Nephron (organoid): ENCODE results near the gene REM2.
"Not testable (repeated sequence)": the region's sequence is repeated elsewhere in the genome, so short reads cannot be mapped to it uniquely, and the experiment has no call there.

Source experiments
- H3K27ac Mint-ChIP-seq, 3 experiments: 2 replicates each; pipeline ENCODE4 v1.8.0; 2020; ENCODE audit warnings: mixed read lengths in 3 of 3, mild to moderate bottlenecking in 2 of 3, moderate library complexity in 1 of 3
- H3K27me3 Mint-ChIP-seq: 2 replicates; pipeline ENCODE4 v1.8.0; 2021; ENCODE audit warnings: low read depth, mild to moderate bottlenecking, moderate library complexity, mixed read lengths
- H3K36me3 Mint-ChIP-seq: 2 replicates; pipeline ENCODE4 v1.8.0; 2020; ENCODE audit warnings: low read depth, mixed read lengths
- H3K4me1 Mint-ChIP-seq: 2 replicates; pipeline ENCODE4 v1.8.0; 2020; ENCODE audit warnings: mixed read lengths
- H3K4me3 Mint-ChIP-seq, 3 experiments: 2 replicates each; pipeline ENCODE4 v1.8.0; 2020; ENCODE audit warnings: mild to moderate bottlenecking in 3 of 3, mixed read lengths in 3 of 3, moderate library complexity in 2 of 3
- H3K9me3 Mint-ChIP-seq: 2 replicates; pipeline ENCODE4 v1.8.0; 2020; ENCODE audit warnings: mixed read lengths
- TF ChIP-seq, protein P1 (sequence below), 3 experiments: fragments of 200-600 bp; sonication (generic); IDR thresholded peaks; one replicate each; pipeline ENCODE4 v1.5.0; 2021; ENCODE audit warnings: antibody characterized with exemption in 3 of 3; ENCODE audit not compliant: unreplicated experiment in 3 of 3

Gene REM2

GRCh38 chr14:22847661-22848341, 35.2 kb upstream of the REM2 start:
- Mint-ChIP-seq H3K4me3 (peak overlapping the region; percentile 36 to 63 (median 53)), H3K27me3 (no peaks in the 10 kb centered on the region), H3K36me3 (peaks cover 40% of the 10 kb centered on the region), H3K4me1 (peaks cover 57% of the 10 kb centered on the region), H3K27ac (peak overlapping the region; percentile 92 to 99 (median 96)), H3K9me3 (no peaks in the 10 kb centered on the region)
- TF ChIP-seq, protein P1, sequence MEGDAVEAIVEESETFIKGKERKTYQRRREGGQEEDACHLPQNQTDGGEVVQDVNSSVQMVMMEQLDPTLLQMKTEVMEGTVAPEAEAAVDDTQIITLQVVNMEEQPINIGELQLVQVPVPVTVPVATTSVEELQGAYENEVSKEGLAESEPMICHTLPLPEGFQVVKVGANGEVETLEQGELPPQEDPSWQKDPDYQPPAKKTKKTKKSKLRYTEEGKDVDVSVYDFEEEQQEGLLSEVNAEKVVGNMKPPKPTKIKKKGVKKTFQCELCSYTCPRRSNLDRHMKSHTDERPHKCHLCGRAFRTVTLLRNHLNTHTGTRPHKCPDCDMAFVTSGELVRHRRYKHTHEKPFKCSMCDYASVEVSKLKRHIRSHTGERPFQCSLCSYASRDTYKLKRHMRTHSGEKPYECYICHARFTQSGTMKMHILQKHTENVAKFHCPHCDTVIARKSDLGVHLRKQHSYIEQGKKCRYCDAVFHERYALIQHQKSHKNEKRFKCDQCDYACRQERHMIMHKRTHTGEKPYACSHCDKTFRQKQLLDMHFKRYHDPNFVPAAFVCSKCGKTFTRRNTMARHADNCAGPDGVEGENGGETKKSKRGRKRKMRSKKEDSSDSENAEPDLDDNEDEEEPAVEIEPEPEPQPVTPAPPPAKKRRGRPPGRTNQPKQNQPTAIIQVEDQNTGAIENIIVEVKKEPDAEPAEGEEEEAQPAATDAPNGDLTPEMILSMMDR (IDR thresholded peaks at IDR 0.05; ENCODE audit: unreplicated experiment in 3 of 3): no peak

- Mint-ChIP-seq H3K27ac (peak overlapping the region; percentile 92 to 99 (median 96)), H3K27me3 (no peaks in the 10 kb centered on the region), H3K9me3 (no peaks in the 10 kb centered on the region), H3K4me1 (peaks cover 62% of the 10 kb centered on the region), H3K36me3 (peaks cover 34% of the 10 kb centered on the region), H3K4me3 (peak overlapping the region; percentile 36 to 63 (median 53))
- TF ChIP-seq, protein P1 (IDR thresholded peaks at IDR 0.05; ENCODE audit: unreplicated experiment in 3 of 3): no peak
Observed at GRCh38 chr14:22848351-22849164, 34.5 kb upstream of the REM2 start.

DNA sequence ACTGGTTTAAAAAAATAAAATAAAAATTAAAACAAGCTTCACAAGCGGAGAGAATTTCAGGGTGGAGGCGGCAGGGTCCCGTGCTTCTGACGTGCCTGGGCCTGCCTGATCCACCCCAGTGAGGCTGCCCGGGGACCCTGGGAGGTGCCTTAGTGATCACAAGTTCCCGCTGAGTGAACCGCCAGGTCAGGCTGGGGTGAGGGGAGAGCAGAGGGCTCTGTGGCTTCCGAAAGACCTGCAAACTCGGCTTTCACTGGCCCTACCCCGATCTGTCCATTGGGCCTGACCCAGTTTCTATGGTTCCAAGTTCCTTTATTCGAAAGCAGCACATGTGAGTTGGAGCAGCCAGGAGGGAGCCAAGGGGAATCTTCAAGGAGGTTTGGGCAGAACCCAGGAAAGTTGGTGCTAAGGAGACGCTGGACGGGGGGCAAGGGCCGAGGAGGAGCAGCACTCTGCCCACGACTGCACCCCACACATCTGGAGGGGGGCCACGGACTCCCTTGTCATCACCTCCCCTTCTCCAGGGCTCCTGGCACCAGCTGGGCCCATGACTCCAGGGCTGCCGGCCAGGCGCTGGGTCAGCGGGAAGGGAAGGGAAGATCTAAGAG, 33.7 kb upstream of the REM2 start:
- Mint-ChIP-seq H3K9me3 (no peaks in the 10 kb centered on the region), H3K4me1 (peaks cover 62% of the 10 kb centered on the region), H3K27me3 (no peaks in the 10 kb centered on the region), H3K27ac (peak overlapping the region; percentile 92 to 99 (median 96)), H3K4me3 (peak overlapping the region in 1 of 3 experiments; percentile 63), H3K36me3 (peaks cover 26% of the 10 kb centered on the region)
- TF ChIP-seq, protein P1 (IDR thresholded peaks at IDR 0.05; ENCODE audit: unreplicated experiment in 3 of 3): no peak

- peaks cover 8% of the 10 kb centered on the region for H3K36me3 Mint-ChIP-seq
- H3K9me3 Mint-ChIP-seq: peaks cover under 1% of the 10 kb centered on the region
- no peaks in the 10 kb centered on the region for H3K27me3 Mint-ChIP-seq
- TF ChIP-seq, protein P1 (IDR thresholded peaks at IDR 0.05; ENCODE audit: unreplicated experiment in 3 of 3): no peak
- peaks cover 51% of the 10 kb centered on the region for H3K4me1 Mint-ChIP-seq
- H3K27ac Mint-ChIP-seq: peak overlapping the region; percentile 41 to 99 (median 96)
- peak overlapping the region in 2 of 3 experiments; percentile 59 to 65 for H3K4me3 Mint-ChIP-seq
Observed at GRCh38 chr14:22850944-22851764, 31.9 kb upstream of the REM2 start.

DNA sequence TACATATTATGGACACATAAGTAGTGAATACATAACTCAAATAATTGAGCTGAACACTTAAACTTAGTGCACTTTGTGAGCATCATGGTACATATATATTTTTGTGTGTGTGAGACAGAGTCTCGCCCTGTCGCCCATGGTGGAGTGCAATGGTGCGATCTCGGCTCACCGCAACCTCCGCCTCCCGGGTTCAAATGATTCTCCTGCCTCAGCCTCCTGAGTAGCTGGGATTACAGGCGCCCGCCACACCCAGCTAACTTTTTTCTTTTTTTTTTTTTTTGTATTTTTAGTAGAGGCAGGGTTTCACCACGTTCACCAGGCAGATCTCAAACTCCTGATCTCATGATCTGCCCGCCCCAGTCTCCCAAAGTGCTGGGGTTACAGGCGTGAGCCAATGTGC, 30.8 kb upstream of the REM2 start:
- H3K4me1 Mint-ChIP-seq: peaks cover 45% of the 10 kb centered on the region
- H3K36me3 Mint-ChIP-seq, H3K27ac Mint-ChIP-seq, H3K4me3 Mint-ChIP-seq, H3K27me3 Mint-ChIP-seq, H3K9me3 Mint-ChIP-seq: not testable (repeated sequence)
